Measurements from ENCODE around the gene CFAP45. TPM values are rescaled to one million over a fixed set of nuclear protein-coding genes. Genes with fewer than 3 reads are reported as not detected.

Gene CFAP45
- total RNA-seq, 6 experiments from 2014 or later = 0.94 to 2.5 (median 1.2) TPM

GRCh38 chr1:159923203-159924024 is 23.4 kb upstream of the CFAP45 start:
- TF ChIP-seq CTCF (IDR thresholded peaks at IDR 0.05) = no peak
- peaks cover 54% of the 10 kb centered on the region for H3K36me3 Mint-ChIP-seq (ENCODE audit: low read depth)
- DNase-seq = peak; percentile 76
- H3K9me3 Mint-ChIP-seq = no peaks in the 10 kb centered on the region
- H3K27me3 Mint-ChIP-seq (ENCODE audit: insufficient read depth) = peaks cover 6% of the 10 kb centered on the region; the same call in 1 of the 2 replicates
- peaks cover 69% of the 10 kb centered on the region for H3K4me1 Mint-ChIP-seq (ENCODE audit: low read depth)
- peak overlapping the region; percentile 88 for H3K4me3 Mint-ChIP-seq
- peak overlapping the region; percentile 96 for H3K27ac Mint-ChIP-seq

GRCh38 chr1:159922511-159923202 is 22.7 kb upstream of the CFAP45 start:
- Mint-ChIP-seq H3K4me1 (ENCODE audit: low read depth) (peaks cover 77% of the 10 kb centered on the region), H3K36me3 (ENCODE audit: low read depth) (peaks cover 61% of the 10 kb centered on the region)

GRCh38 chr1:159921700-159922504 is 21.9 kb upstream of the CFAP45 start:
- DNase-seq = no peak
- H3K4me3 Mint-ChIP-seq = peak overlapping the region; percentile 88

More at GRCh38 chr1:159922511-159923202, 22.7 kb upstream of the CFAP45 start:
- peak overlapping the region; percentile 88 for H3K4me3 Mint-ChIP-seq
- peaks cover 10% of the 10 kb centered on the region; the same call in 1 of the 2 replicates for H3K27me3 Mint-ChIP-seq (ENCODE audit: insufficient read depth)
- no peak for DNase-seq
- peak overlapping the region; percentile 96 for H3K27ac Mint-ChIP-seq
- no peaks in the 10 kb centered on the region for H3K9me3 Mint-ChIP-seq
- no peak for TF ChIP-seq CTCF (IDR thresholded peaks at IDR 0.05)

GRCh38 chr1:159921251-159921650 is 21.3 kb upstream of the CFAP45 start:
- no peak for DNase-seq
- TF ChIP-seq CTCF (IDR thresholded peaks at IDR 0.05) = no peak
- H3K4me1 Mint-ChIP-seq (ENCODE audit: low read depth) = peaks cover 86% of the 10 kb centered on the region
- no peaks in the 10 kb centered on the region for H3K9me3 Mint-ChIP-seq
- peaks cover 66% of the 10 kb centered on the region for H3K36me3 Mint-ChIP-seq (ENCODE audit: low read depth)
- H3K4me3 Mint-ChIP-seq = peak overlapping the region; percentile 70
- peaks cover 14% of the 10 kb centered on the region; the same call in 1 of the 2 replicates for H3K27me3 Mint-ChIP-seq (ENCODE audit: insufficient read depth)
- peak overlapping the region; percentile 96 for H3K27ac Mint-ChIP-seq

More at GRCh38 chr1:159921700-159922504, 21.9 kb upstream of the CFAP45 start:
- H3K27me3 Mint-ChIP-seq (ENCODE audit: insufficient read depth) = peaks cover 14% of the 10 kb centered on the region; the same call in 1 of the 2 replicates
- no peaks in the 10 kb centered on the region for H3K9me3 Mint-ChIP-seq
- peak overlapping the region; percentile 96 for H3K27ac Mint-ChIP-seq
- peaks cover 84% of the 10 kb centered on the region for H3K4me1 Mint-ChIP-seq (ENCODE audit: low read depth)
- H3K36me3 Mint-ChIP-seq (ENCODE audit: low read depth) = peaks cover 66% of the 10 kb centered on the region
- no peak for TF ChIP-seq CTCF (IDR thresholded peaks at IDR 0.05)

GRCh38 chr1:159920651-159921050 is 20.7 kb upstream of the CFAP45 start:
- Mint-ChIP-seq H3K4me1 (ENCODE audit: low read depth) (peaks cover 86% of the 10 kb centered on the region), H3K27ac (peak overlapping the region; percentile 96; the same call in 1 of the 2 replicates), H3K36me3 (ENCODE audit: low read depth) (peaks cover 66% of the 10 kb centered on the region), H3K27me3 (ENCODE audit: insufficient read depth) (peaks cover 14% of the 10 kb centered on the region; the same call in 1 of the 2 replicates), H3K4me3 (peak overlapping the region; percentile 70; the same call in 1 of the 2 replicates), H3K9me3 (no peaks in the 10 kb centered on the region)
- TF ChIP-seq CTCF (IDR thresholded peaks at IDR 0.05) = no peak
- no peak for DNase-seq
